ENCODE data around the gene CXCL12. TPM values are rescaled to one million over a fixed set of nuclear protein-coding genes. Genes with fewer than 3 reads are reported as not detected.

The CXCL12 gene
- 201 and 217 TPM in 2 replicates for polyA plus RNA-seq (2011; rRNA removed)
- 103 and 113 TPM in 2 replicates for polyA minus RNA-seq (2011; rRNA and poly(A)+ RNA removed)

- CTCF ChIA-PET, result interaction anchor here (0.9 to 2.6 kb wide), 10 partner anchors 49 to 715 kb away, joined by 3 to 22 read pairs (median 5); no protein-coding TSS in a partner anchor
- H3K4me3 ChIP-seq (ENCODE audit: low read depth, low read length), result peak within 1 kb of the TSS; percentile 75
- POLR2A ChIA-PET, result no interaction called here
- TF ChIP-seq CTCF (IDR thresholded peaks at IDR 0.05; ENCODE audit: insufficient read depth, low read depth, low read length), result no peak
- DNase-seq (ENCODE audit: low read depth), result no peak
- H3K36me3 ChIP-seq (ENCODE audit: control insufficient read depth, insufficient read depth, low read length), result peaks cover 3% of the 10 kb centered on the region
- H3K27me3 ChIP-seq (ENCODE audit: control insufficient read depth, insufficient read depth, low read length), result no peaks in the 10 kb centered on the region
Observed at GRCh38 chr10:44385026-44385695, at the start of gene CXCL12. Gene CXCL12 (minus strand): TSS chr10:44385097. CDS start chr10:44385005, 92 bp downstream.

DNA sequence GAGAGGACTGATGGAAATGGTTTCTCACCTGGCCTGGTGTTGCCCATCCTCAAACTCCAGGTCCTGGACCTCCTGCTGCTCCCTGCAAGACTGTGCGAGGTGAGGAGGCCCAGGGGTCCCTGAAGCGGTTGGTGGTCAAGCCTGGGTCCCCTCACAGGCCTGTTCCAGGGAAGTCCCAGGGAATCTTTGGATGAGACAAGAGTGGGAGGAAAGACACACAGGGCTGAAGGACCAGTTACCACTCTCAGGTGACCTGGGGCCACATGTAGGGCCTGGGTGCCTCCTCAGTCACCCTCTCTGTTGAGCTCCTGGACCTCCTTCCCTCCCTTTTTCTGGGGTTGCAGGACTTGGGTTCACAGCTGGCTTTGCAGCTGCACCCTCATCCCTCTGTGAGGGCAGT, 42.6 kb upstream of the CXCL12 start:
- Histone ChIP-seq H3K27me3 (ENCODE audit: control insufficient read depth, insufficient read depth, low read length) (peaks cover 3% of the 10 kb centered on the region; the same call in 1 of the 2 replicates), H3K36me3 (ENCODE audit: control insufficient read depth, insufficient read depth, low read length) (no peaks in the 10 kb centered on the region), H3K4me3 (ENCODE audit: low read depth, low read length) (no peak overlapping the region)
- TF ChIP-seq CTCF (IDR thresholded peaks at IDR 0.05; ENCODE audit: insufficient read depth, low read depth, low read length), result no peak
- CTCF ChIA-PET, result interaction anchor here (1.5 kb wide), 1 partner anchor 12 kb away, joined by 3 read pairs; no protein-coding TSS in a partner anchor
- POLR2A ChIA-PET, result no interaction called here
- no peak for DNase-seq (ENCODE audit: low read depth)

GRCh38 chr10:44427037-44427436, 42.1 kb upstream of the CXCL12 start:
- ChIA-PET POLR2A (no interaction called here), CTCF (no interaction called here)
- TF ChIP-seq CTCF (IDR thresholded peaks at IDR 0.05; ENCODE audit: insufficient read depth, low read depth, low read length), result no peak
- H3K27me3 ChIP-seq (ENCODE audit: control insufficient read depth, insufficient read depth, low read length), result peaks cover 3% of the 10 kb centered on the region; the same call in 1 of the 2 replicates
- H3K36me3 ChIP-seq (ENCODE audit: control insufficient read depth, insufficient read depth, low read length), result no peaks in the 10 kb centered on the region
- H3K4me3 ChIP-seq (ENCODE audit: low read depth, low read length), result no peak overlapping the region
- DNase-seq (ENCODE audit: low read depth), result no peak

GRCh38 chr10:44426247-44427034, 41.5 kb upstream of the CXCL12 start:
- Histone ChIP-seq H3K27me3 (ENCODE audit: control insufficient read depth, insufficient read depth, low read length) (peaks cover 3% of the 10 kb centered on the region; the same call in 1 of the 2 replicates), H3K36me3 (ENCODE audit: control insufficient read depth, insufficient read depth, low read length) (no peaks in the 10 kb centered on the region), H3K4me3 (ENCODE audit: low read depth, low read length) (no peak overlapping the region)
- TF ChIP-seq CTCF (IDR thresholded peaks at IDR 0.05; ENCODE audit: insufficient read depth, low read depth, low read length), result no peak
- ChIA-PET POLR2A (no interaction called here), CTCF (interaction anchor here (1.1 kb wide), 1 partner anchor 431 kb away, joined by 3 read pairs; no protein-coding TSS in a partner anchor)
- no peak for DNase-seq (ENCODE audit: low read depth)

DNA sequence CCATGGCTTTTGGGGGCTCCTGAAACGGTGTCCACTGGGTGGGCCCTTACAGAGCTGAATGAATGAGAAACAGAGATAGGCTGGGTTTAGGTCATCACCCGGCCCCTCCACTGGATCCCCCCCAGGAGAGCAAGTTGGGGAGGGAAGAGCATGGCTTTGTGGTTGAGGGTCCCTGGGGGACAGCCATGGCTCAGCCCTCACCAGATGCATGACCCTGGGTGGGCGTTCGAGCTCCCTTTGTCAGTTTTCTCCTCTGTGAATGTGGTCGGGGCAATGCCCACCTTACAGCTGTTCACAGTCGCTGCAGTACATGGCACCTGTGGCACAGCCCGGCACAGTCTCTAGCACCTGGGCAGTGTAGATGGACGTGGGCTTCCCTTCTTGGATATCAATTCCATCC, 40.6 kb upstream of the CXCL12 start:
- no peaks in the 10 kb centered on the region for H3K36me3 ChIP-seq (ENCODE audit: control insufficient read depth, insufficient read depth, low read length)
- ChIA-PET CTCF (no interaction called here), POLR2A (no interaction called here)
- DNase-seq (ENCODE audit: low read depth), result no peak
- no peak for TF ChIP-seq CTCF (IDR thresholded peaks at IDR 0.05; ENCODE audit: insufficient read depth, low read depth, low read length)
- H3K27me3 ChIP-seq (ENCODE audit: control insufficient read depth, insufficient read depth, low read length), result peaks cover 5% of the 10 kb centered on the region
- no peak overlapping the region for H3K4me3 ChIP-seq (ENCODE audit: low read depth, low read length)
